IMR-90 (cell line): ENCODE results near the gene FAF2. TPM values are rescaled to one million over a fixed set of nuclear protein-coding genes. Genes with fewer than 3 reads are reported as not detected.

Experiments used
- ATAC-seq: fragments of 200-7000 bp; cut with Tn5 transposase; 2 replicates; pipeline ENCODE4 v1.9.1; 2020; ENCODE audit warnings: low read depth, mild to moderate bottlenecking, moderate library complexity
- BruUV-seq: library from RNA; stranded (reverse); fragments of 400-500 nt; replicated peaks from 2 replicates; lab custom pipeline; 2021; lab: Mats Ljungman, UMichigan
- CTCF ChIA-PET: fragments of 300-600 bp; formaldehyde crosslinking; extraction: SDS; loops from one replicate; lab custom pipeline; 2021; ENCODE audit warnings: antibody characterized with exemption; lab: Yijun Ruan, JAX
- POLR2A ChIA-PET: fragments of 300-600 bp; sonication (Branson Sonifier 250); formaldehyde crosslinking; loops from one replicate; lab custom pipeline; 2022; ENCODE audit warnings: antibody characterized with exemption; ENCODE audit not compliant: unreplicated experiment; lab: Charles Lee
- DNase-seq: peaks from one replicate; pipeline ENCODE4 v3.0.0; 2013
- H2AFZ ChIP-seq: replicated peaks from 2 replicates; pipeline ENCODE3; 2013; ENCODE audit warnings: low read length, mild to moderate bottlenecking; ENCODE audit not compliant: poor library complexity
- H2AK5ac ChIP-seq: 2 replicates; pipeline ENCODE4 v1.6.1; 2013; ENCODE audit warnings: low read depth, low read length, inconsistent platforms
- H2AK9ac ChIP-seq: replicated peaks from 2 replicates; pipeline ENCODE3; 2013; ENCODE audit warnings: mild to moderate bottlenecking, low read depth, low read length, moderate library complexity; ENCODE audit not compliant: poor library complexity
- H2BK120ac ChIP-seq: 2 replicates; pipeline ENCODE4 v1.6.1; 2013; ENCODE audit warnings: low read depth, low read length, inconsistent platforms
- H2BK15ac ChIP-seq: 3 replicates; pipeline ENCODE4 v1.6.1; 2013; ENCODE audit warnings: low read depth, low read length, inconsistent platforms
- H2BK20ac ChIP-seq: 2 replicates; pipeline ENCODE4 v1.6.1; 2013; ENCODE audit warnings: low read depth, mild to moderate bottlenecking, inconsistent platforms, low read length, moderate library complexity
- H2BK5ac ChIP-seq: 2 replicates; pipeline ENCODE4 v1.6.1; 2013; ENCODE audit warnings: mild to moderate bottlenecking, low read depth, low read length, inconsistent platforms; ENCODE audit not compliant: poor library complexity, severe bottlenecking
- H3K14ac ChIP-seq: replicated peaks from 2 replicates; pipeline ENCODE4 v1.6.1; 2013; ENCODE audit warnings: low read depth, low read length, inconsistent platforms
- H3K18ac ChIP-seq: 2 replicates; pipeline ENCODE4 v1.6.1; 2013; ENCODE audit warnings: low read depth, low read length, control low read depth
- H3K23ac ChIP-seq: 2 replicates; pipeline ENCODE4 v1.6.1; 2013; ENCODE audit warnings: low read depth, low read length, inconsistent platforms
- H3K27ac ChIP-seq: 2 replicates; pipeline ENCODE4 v1.5.1; 2013; ENCODE audit warnings: mild to moderate bottlenecking, control low read depth, low read length; ENCODE audit not compliant: insufficient read depth
- H3K27me3 ChIP-seq: 2 replicates; pipeline ENCODE4 v1.6.1; 2013; ENCODE audit warnings: low read length; ENCODE audit not compliant: control insufficient read depth, insufficient read depth
- H3K36me3 ChIP-seq: 2 replicates; pipeline ENCODE4 v1.6.1; 2013; ENCODE audit warnings: low read length, mixed read lengths; ENCODE audit not compliant: control insufficient read depth, insufficient read depth
- H3K4ac ChIP-seq: 2 replicates; pipeline ENCODE4 v1.6.1; 2013; ENCODE audit warnings: low read depth, low read length, inconsistent platforms
- H3K4me1 ChIP-seq: 2 replicates; pipeline ENCODE4 v1.6.1; 2013; ENCODE audit warnings: low read length, mixed read lengths; ENCODE audit not compliant: control insufficient read depth, insufficient read depth
- H3K4me2 ChIP-seq: 2 replicates; pipeline ENCODE4 v1.6.1; 2013; ENCODE audit warnings: low read depth, mild to moderate bottlenecking, control low read depth, low read length, moderate library complexity
- H3K4me3 ChIP-seq: 2 replicates; pipeline ENCODE4 v1.5.1; 2013; ENCODE audit warnings: low read depth, mild to moderate bottlenecking, control low read depth, low read length, moderate library complexity; ENCODE audit not compliant: insufficient read depth
- H3K56ac ChIP-seq: 2 replicates; pipeline ENCODE4 v1.6.1; 2013; ENCODE audit warnings: low read length, inconsistent platforms; ENCODE audit not compliant: insufficient read depth; ENCODE audit errors: extremely low read depth
- H3K79me1 ChIP-seq, 2 experiments: 2 replicates each; pipeline ENCODE4 v1.6.1; 2013; ENCODE audit warnings: low read length in 2 of 2, inconsistent platforms in 1 of 2, low read depth in 1 of 2
- H3K9ac ChIP-seq: 2 replicates; pipeline ENCODE4 v1.6.1; 2013; ENCODE audit warnings: low read depth, low read length, control low read depth
- H3K9me1 ChIP-seq: 2 replicates; pipeline ENCODE4 v1.6.1; 2013; ENCODE audit warnings: low read length, inconsistent platforms; ENCODE audit not compliant: insufficient read depth
- H3K9me3 ChIP-seq: 2 replicates; pipeline ENCODE4 v1.6.1; 2013; ENCODE audit warnings: low read length; ENCODE audit not compliant: control insufficient read depth, insufficient read depth
- H4K20me1 ChIP-seq: 2 replicates; pipeline ENCODE4 v1.6.1; 2013; ENCODE audit warnings: low read length, inconsistent platforms; ENCODE audit not compliant: insufficient read depth
- H4K5ac ChIP-seq: 2 replicates; pipeline ENCODE4 v1.6.1; 2013; ENCODE audit warnings: mild to moderate bottlenecking, low read depth, low read length, control low read depth
- H4K8ac ChIP-seq, 2 experiments: 2 replicates each; pipeline ENCODE4 v1.6.1; 2013; ENCODE audit warnings: low read depth in 2 of 2, low read length in 2 of 2, control low read depth in 1 of 2, inconsistent platforms in 1 of 2
- H4K91ac ChIP-seq: 2 replicates; pipeline ENCODE4 v1.6.1; 2013; ENCODE audit warnings: low read depth, low read length, inconsistent platforms; ENCODE audit not compliant: insufficient read depth
- BHLHE40 ChIP-seq: fragments of 150-350 bp; IDR thresholded peaks from 2 replicates; pipeline ENCODE4 v1.6.1; 2016; ENCODE audit warnings: mild to moderate bottlenecking, low read depth, low read length
- CEBPB ChIP-seq: IDR thresholded peaks from 2 replicates; pipeline ENCODE4 v1.6.1; 2012; ENCODE audit warnings: low read depth, low read length, improper control_type of control experiment
- CHD1 ChIP-seq: IDR thresholded peaks from 2 replicates; pipeline ENCODE4 v1.6.1; 2012; ENCODE audit warnings: low read depth, low read length, improper control_type of control experiment
- CTCF ChIP-seq: conservative IDR thresholded peaks from 2 replicates; pipeline ENCODE4 v1.5.1; 2012; ENCODE audit warnings: mild to moderate bottlenecking, low read depth, low read length, improper control_type of control experiment
- ELK1 ChIP-seq: fragments of 150-350 bp; IDR thresholded peaks from 2 replicates; pipeline ENCODE4 v1.6.1; 2016; ENCODE audit warnings: low read depth, mild to moderate bottlenecking, low read length, moderate library complexity, borderline replicate concordance
- FOS ChIP-seq: fragments of 150-350 bp; IDR thresholded peaks from 2 replicates; pipeline ENCODE4 v1.6.1; 2016; ENCODE audit warnings: low read depth, low read length
- MAFK ChIP-seq: IDR thresholded peaks from 2 replicates; pipeline ENCODE4 v1.6.1; 2012; ENCODE audit warnings: low read depth, low read length, improper control_type of control experiment
- MAZ ChIP-seq: IDR thresholded peaks from 2 replicates; pipeline ENCODE4 v1.6.1; 2012; ENCODE audit warnings: low read depth, mild to moderate bottlenecking, low read length, improper control_type of control experiment, moderate library complexity, borderline replicate concordance
- MXI1 ChIP-seq: IDR thresholded peaks from 2 replicates; pipeline ENCODE4 v1.6.1; 2012; ENCODE audit warnings: low read depth, mild to moderate bottlenecking, low read length, moderate library complexity, borderline replicate concordance
- NFE2L2 ChIP-seq: fragments of 150-350 bp; IDR thresholded peaks from 2 replicates; pipeline ENCODE4 v1.6.1; 2016; ENCODE audit warnings: low read depth, mild to moderate bottlenecking, low read length
- POLR2A ChIP-seq: IDR thresholded peaks from 2 replicates; pipeline ENCODE4 v1.6.1; 2012; ENCODE audit warnings: mild to moderate bottlenecking, low read depth, low read length
- RAD21 ChIP-seq: IDR thresholded peaks from 2 replicates; pipeline ENCODE4 v1.6.1; 2012; ENCODE audit warnings: low read length, improper control_type of control experiment
- RCOR1 ChIP-seq: IDR thresholded peaks from 2 replicates; pipeline ENCODE4 v1.6.1; 2012; ENCODE audit warnings: mild to moderate bottlenecking, low read length, improper control_type of control experiment; ENCODE audit not compliant: insufficient replicate concordance
- RFX5 ChIP-seq: IDR thresholded peaks from 2 replicates; pipeline ENCODE4 v1.8.0; 2012; ENCODE audit warnings: low read depth, mild to moderate bottlenecking, low read length, moderate library complexity
- SMC3 ChIP-seq: fragments of 150-350 bp; IDR thresholded peaks from 2 replicates; pipeline ENCODE4 v1.6.1; 2016; ENCODE audit warnings: low read depth, mild to moderate bottlenecking, antibody characterized with exemption, low read length, moderate library complexity
- USF2 ChIP-seq: fragments of 150-350 bp; IDR thresholded peaks from 2 replicates; pipeline ENCODE4 v1.6.1; 2017; ENCODE audit warnings: mild to moderate bottlenecking, antibody characterized with exemption, low read length, low read depth
- WGBS, 2 experiments: methylation state at CpG; one replicate each; pipeline versions ENCODE4 v1.1.5 to v1.1.7; 2013; ENCODE audit warnings: missing lambda C conversion rate in 2 of 2; ENCODE audit not compliant: insufficient read length in 1 of 2; ENCODE audit errors: extremely low coverage in 2 of 2; 5-methylcytosine and 5-hydroxymethylcytosine counted together
- dilution Hi-C: fragments of 300-500 bp; cut with HindIII; formaldehyde crosslinking; loops from one replicate; pipeline ENCODE4 v1.14.3; 2018; ENCODE audit warnings: low sequenced_read_pairs; ENCODE audit not compliant: unreplicated experiment
- in situ Hi-C: fragments of 300-500 bp; cut with MboI; formaldehyde crosslinking; loops from 3 replicates; pipeline ENCODE4 v1.14.3; 2019; ENCODE audit warnings: low sequenced_read_pairs, inconsistent platforms, mixed read lengths
- intact Hi-C: fragments of 100-400 bp; cut with micrococcal nuclease; formaldehyde crosslinking; loops from 2 replicates; pipeline ENCODE4 v1.10.0; 2022
- polyA plus RNA-seq, 3 experiments: library from polyadenylated mRNA; depleted of rRNA; stranded (reverse); fragments of >200 nt; gene quantifications; 2 replicates each; pipeline ENCODE4 v1.2.3, GENCODE V29; 2012; ENCODE audit warnings: low replicate concordance in 1 of 3
- total RNA-seq: library from RNA; depleted of rRNA; stranded (reverse); fragments of >200 nt; gene quantifications from 2 replicates; pipeline ENCODE4 v1.2.3, GENCODE V29; 2012

The FAF2 gene
- total and polyA plus RNA-seq, 2 of the 4 experiments (the other 2 are of a cell fraction) = 32.9 to 47.0 TPM

GRCh38 chr5:176503496-176503895, 55.3 kb downstream of the FAF2 start:
- Histone ChIP-seq H3K18ac (no peak overlapping the region), H3K4ac (no peak overlapping the region), H3K56ac (no peak overlapping the region), H2BK20ac (no peak overlapping the region), H4K91ac (no peak overlapping the region), H3K27me3 (no peaks in the 10 kb centered on the region), H2BK5ac (no peak overlapping the region), H3K36me3 (peaks cover 43% of the 10 kb centered on the region), H2AFZ (no peak overlapping the region), H2BK120ac (no peak overlapping the region), H3K4me1 (peaks cover 6% of the 10 kb centered on the region; the same call in 1 of the 2 replicates), H4K8ac (no peak overlapping the region), H2BK15ac (no peak overlapping the region), H3K9ac (no peak overlapping the region), H2AK5ac (no peak overlapping the region), H4K5ac (no peak overlapping the region), H2AK9ac (no peak overlapping the region), H3K4me2 (no peak overlapping the region), H3K9me1 (no peaks in the 10 kb centered on the region), H3K23ac (no peak overlapping the region), H3K4me3 (no peak overlapping the region), H3K27ac (no peak overlapping the region), H3K79me1 (peaks cover 6 to 29% of the 10 kb centered on the region in 2 experiments; a peak in 3 of 4 replicates), H4K20me1 (peaks cover 3% of the 10 kb centered on the region; the same call in 1 of the 2 replicates), H3K14ac (no peak overlapping the region), H3K9me3 (no peaks in the 10 kb centered on the region)
- in situ Hi-C loops (no loop called here), intact Hi-C loops (no loop called here), dilution Hi-C loops (no loop called here)
- ATAC-seq (no peak), DNase-seq (no peak)
- ChIA-PET CTCF (no interaction called here), POLR2A (no interaction called here)
- BruUV-seq = no TSS peak
- no CpG with 5 or more reads among the region's 5 CpGs for WGBS, 2 experiments
- no peak for TF ChIP-seq RCOR1
- TF ChIP-seq SMC3 = no peak
- TF ChIP-seq MAFK = no peak
- TF ChIP-seq MXI1 = no peak
- TF ChIP-seq USF2 = no peak
- TF ChIP-seq CHD1 = no peak
- no peak for TF ChIP-seq RFX5
- no peak for TF ChIP-seq RAD21
- TF ChIP-seq MAZ = no peak
- no peak for TF ChIP-seq BHLHE40
- TF ChIP-seq FOS = no peak
- TF ChIP-seq ELK1 = no peak
- no peak for TF ChIP-seq NFE2L2
- no peak for TF ChIP-seq CTCF
- no peak for TF ChIP-seq CEBPB
- no peak for TF ChIP-seq POLR2A
